H1 (cell line): ENCODE results near the gene EIF4EBP2. TPM values are rescaled to one million over a fixed set of nuclear protein-coding genes. Genes with fewer than 3 reads are reported as not detected.

Experiments
- BACH1 ChIP-seq: IDR thresholded peaks from 2 replicates; pipeline ENCODE4 v1.6.1; 2012; ENCODE audit warnings: low read length, improper control_type of control experiment
- JUN ChIP-seq: IDR thresholded peaks from 2 replicates; pipeline ENCODE4 v1.6.1; 2011; ENCODE audit warnings: low read depth, mild to moderate bottlenecking, improper control_type of control experiment, low read length
- SAP30 ChIP-seq: fragments of 300-600 bp; sonication (generic); IDR thresholded peaks from 2 replicates; pipeline ENCODE4 v1.7.1; 2012; ENCODE audit warnings: low read length, moderate library complexity, mild to moderate bottlenecking, inconsistent platforms; ENCODE audit not compliant: insufficient read depth, insufficient replicate concordance
- SIX5 ChIP-seq: IDR thresholded peaks from 2 replicates; pipeline ENCODE4 v1.6.1; 2011; ENCODE audit warnings: mild to moderate bottlenecking, low read depth, low read length
- SUZ12 ChIP-seq: fragments of 200-600 bp; sonication (generic); IDR thresholded peaks from 2 replicates; pipeline ENCODE4 v1.6.1; 2012; ENCODE audit warnings: mild to moderate bottlenecking, inconsistent platforms, low read length, moderate library complexity, mixed read lengths
- ZNF274 ChIP-seq: IDR thresholded peaks from 2 replicates; pipeline ENCODE4 v1.7.0; 2012; ENCODE audit warnings: low read length, borderline replicate concordance; ENCODE audit errors: extremely low read depth
- polyA plus RNA-seq, 7 experiments: library from polyadenylated mRNA; depleted of rRNA in 3 of 7; stranded (reverse) in 5 of 7; unstranded in 2 of 7; fragments of >200 nt in 5 of 7; fragments of 200-250 nt in 2 of 7; gene quantifications; 1 replicate in 5 of 7; 2 replicates in 1 of 7; 4 replicates in 1 of 7; pipeline versions ENCODE4 v1.2.1 to v1.2.3, GENCODE V29; 2011 to 2013; ENCODE audit warnings: missing spikeins in 2 of 7, mixed read lengths in 2 of 7
- total RNA-seq: library from RNA; stranded (reverse); fragmentation: NEBNext Ultra II Directional; extraction: Animal tissue kit (Norgen Biotek cat#: 25700); gene quantifications from 2 replicates; pipeline ENCODE4 v1.2.1, GENCODE V29; 2021
- TF ChIP-seq, protein P1 (sequence below): IDR thresholded peaks from 2 replicates; pipeline ENCODE4 v1.6.1; 2011; ENCODE audit warnings: low read length, improper control_type of control experiment

Gene EIF4EBP2
- total and polyA plus RNA-seq, 2 of the 8 experiments (the other 6 are each of a cell fraction or from before 2014, with no cell fraction given) = 55.3 to 144 TPM

GRCh38 chr10:70417568-70417967 lies 13.6 kb downstream of the EIF4EBP2 start (continued):
- TF ChIP-seq, protein P1, sequence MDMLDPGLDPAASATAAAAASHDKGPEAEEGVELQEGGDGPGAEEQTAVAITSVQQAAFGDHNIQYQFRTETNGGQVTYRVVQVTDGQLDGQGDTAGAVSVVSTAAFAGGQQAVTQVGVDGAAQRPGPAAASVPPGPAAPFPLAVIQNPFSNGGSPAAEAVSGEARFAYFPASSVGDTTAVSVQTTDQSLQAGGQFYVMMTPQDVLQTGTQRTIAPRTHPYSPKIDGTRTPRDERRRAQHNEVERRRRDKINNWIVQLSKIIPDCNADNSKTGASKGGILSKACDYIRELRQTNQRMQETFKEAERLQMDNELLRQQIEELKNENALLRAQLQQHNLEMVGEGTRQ = no peak
- no peak for TF ChIP-seq JUN
- no peak for TF ChIP-seq SUZ12
- no peak for TF ChIP-seq SAP30
- no peak for TF ChIP-seq SIX5
- TF ChIP-seq ZNF274 = no peak
- TF ChIP-seq BACH1 = no peak
